PC-3 (cell line): ENCODE results near the gene IFNA21. TPM values are rescaled to one million over a fixed set of nuclear protein-coding genes. Genes with fewer than 3 reads are reported as not detected.
"Not testable (repeated sequence)": the region's sequence is repeated elsewhere in the genome, so short reads cannot be mapped to it uniquely, and the experiment has no call there.

Experiments
- ATAC-seq: fragments of 200-7000 bp; cut with Tn5 transposase; 2 replicates; pipeline ENCODE4 v1.9.1; 2020; ENCODE audit warnings: mild to moderate bottlenecking, moderate library complexity
- BruUV-seq: library from RNA; stranded (reverse); fragments of 400-500 nt; replicated peaks from 2 replicates; lab custom pipeline; 2021; lab: Mats Ljungman, UMichigan
- CTCF ChIA-PET: fragments of 300-600 bp; sonication (Branson Sonifier 250); formaldehyde crosslinking; loops from one replicate; lab custom pipeline; 2022; ENCODE audit warnings: antibody characterized with exemption; lab: Charles Lee
- POLR2A ChIA-PET: fragments of 300-600 bp; sonication (Branson Sonifier 250); formaldehyde crosslinking; loops from one replicate; lab custom pipeline; 2022; ENCODE audit warnings: antibody characterized with exemption; ENCODE audit not compliant: unreplicated experiment; lab: Charles Lee
- DNase-seq: peaks from one replicate; pipeline ENCODE4 v3.0.0-alpha.2; 2015
- H2AFZ ChIP-seq: fragments of 300-600 bp; sonication (generic); 2 replicates; pipeline ENCODE4 v1.6.0; 2016; ENCODE audit warnings: antibody characterized with exemption, low read length
- H3F3A ChIP-seq: fragments of 300-600 bp; sonication (generic); one replicate; pipeline ENCODE4 v1.6.0; 2017; ENCODE audit warnings: antibody characterized with exemption, low read length, control low read depth, mild to moderate bottlenecking; ENCODE audit not compliant: unreplicated experiment
- H3K27ac ChIP-seq: fragments of 300-600 bp; sonication (generic); 2 replicates; pipeline ENCODE4 v1.5.1; 2016; ENCODE audit warnings: mild to moderate bottlenecking, low read length
- H3K27me3 ChIP-seq: fragments of 300-600 bp; sonication (generic); 2 replicates; pipeline ENCODE4 v1.6.1; 2016; ENCODE audit warnings: low read length, mixed read lengths
- H3K36me3 ChIP-seq: fragments of 300-600 bp; sonication (generic); 2 replicates; pipeline ENCODE4 v1.6.1; 2016; ENCODE audit warnings: low read depth, mixed run types, low read length, mixed read lengths
- H3K4me1 ChIP-seq: fragments of 300-600 bp; sonication (generic); 2 replicates; pipeline ENCODE4 v1.5.1; 2016; ENCODE audit warnings: low read length; ENCODE audit not compliant: insufficient read depth
- H3K4me2 ChIP-seq: fragments of 300-600 bp; sonication (generic); 2 replicates; pipeline ENCODE4 v1.6.0; 2016; ENCODE audit warnings: low read length
- H3K4me3 ChIP-seq: fragments of 300-600 bp; sonication (generic); 2 replicates; pipeline ENCODE4 v1.5.1; 2016; ENCODE audit warnings: mild to moderate bottlenecking, low read length, mixed read lengths
- H3K79me2 ChIP-seq: fragments of 300-600 bp; sonication (generic); 2 replicates; pipeline ENCODE4 v1.6.1; 2017; ENCODE audit warnings: low read length, mixed read lengths
- H3K9ac ChIP-seq: fragments of 300-600 bp; sonication (generic); 2 replicates; pipeline ENCODE4 v1.6.0; 2016; ENCODE audit warnings: mild to moderate bottlenecking, low read length
- H3K9me2 ChIP-seq: fragments of 300-600 bp; sonication (generic); replicated peaks from 2 replicates; pipeline ENCODE4 v1.6.1; 2016; ENCODE audit warnings: mixed run types, low read length, mixed read lengths
- H3K9me3 ChIP-seq: fragments of 300-600 bp; sonication (generic); 2 replicates; pipeline ENCODE4 v1.6.1; 2016; ENCODE audit warnings: low read length, mixed read lengths
- H4K20me1 ChIP-seq: fragments of 300-600 bp; sonication (generic); 2 replicates; pipeline ENCODE4 v1.6.1; 2016; ENCODE audit warnings: low read length, mixed read lengths
- intact Hi-C: fragments of 100-400 bp; cut with micrococcal nuclease; formaldehyde crosslinking; loops from 2 replicates; pipeline ENCODE4 v1.9.0; 2023
- total RNA-seq: library from RNA; depleted of rRNA; stranded (reverse); fragments of >200 nt; gene quantifications from 2 replicates; pipeline ENCODE4 v1.2.3, GENCODE V29; 2014
- TF ChIP-seq, protein P1 (sequence below): fragments of 300-600 bp; sonication (generic); conservative IDR thresholded peaks from 2 replicates; pipeline ENCODE4 v1.5.1; 2017; ENCODE audit warnings: antibody characterized with exemption, low read depth, mild to moderate bottlenecking, low read length

Gene IFNA21
- total RNA-seq, 1 experiment from 2014 or later = not detected

DNA sequence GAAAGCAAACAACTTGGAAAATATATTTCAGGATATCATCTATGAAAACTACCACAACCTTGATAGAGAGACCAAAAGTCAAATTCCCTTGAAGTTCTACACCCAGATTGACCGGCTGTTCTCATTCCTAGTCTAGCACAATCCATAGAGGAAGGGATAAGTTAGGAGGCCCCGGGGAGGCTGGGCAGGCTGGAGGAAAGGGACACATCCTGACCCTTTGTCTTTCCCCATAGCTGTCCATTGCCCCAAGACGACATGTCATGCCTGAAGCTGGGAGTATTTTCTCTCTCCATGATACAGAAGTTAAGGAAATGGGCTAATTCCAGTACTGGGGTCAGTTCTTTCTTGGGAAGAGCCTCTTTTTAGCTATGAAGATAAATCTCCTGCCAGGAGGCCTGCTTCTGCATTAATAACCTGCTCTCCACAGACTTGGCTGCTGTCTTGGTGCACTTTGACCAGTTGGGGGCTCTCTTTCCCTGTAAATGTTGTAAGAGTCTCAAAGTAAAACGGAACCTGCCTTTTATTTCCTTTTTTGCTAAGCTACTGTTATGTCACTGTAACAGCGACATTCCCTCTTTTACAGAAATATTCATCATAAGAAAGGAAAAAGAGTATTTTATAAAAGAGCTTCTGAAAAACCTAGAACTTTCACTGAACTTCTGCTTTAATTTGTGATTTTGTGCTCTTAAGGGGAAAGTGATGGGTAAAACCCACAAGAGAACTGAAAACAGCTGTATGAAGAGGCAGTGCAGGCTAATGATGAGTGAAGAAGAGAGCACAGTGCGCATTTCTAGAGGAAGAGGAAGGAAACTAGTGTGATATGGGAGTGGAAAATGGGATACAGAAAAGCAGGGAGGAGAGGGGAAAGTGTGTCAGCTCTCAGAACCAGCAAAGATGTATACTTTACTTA lies 28.7 kb upstream of the IFNA21 start:
- H2AFZ ChIP-seq, H3K27me3 ChIP-seq, POLR2A ChIA-PET, H3K9me2 ChIP-seq, intact Hi-C loops, H4K20me1 ChIP-seq, H3F3A ChIP-seq, BruUV-seq, H3K4me2 ChIP-seq, H3K9ac ChIP-seq, H3K9me3 ChIP-seq, H3K36me3 ChIP-seq, H3K79me2 ChIP-seq, H3K4me1 ChIP-seq, H3K4me3 ChIP-seq, H3K27ac ChIP-seq: not testable (repeated sequence)
- peak; percentile 42 for DNase-seq
- ATAC-seq = peak; percentile 86
- TF ChIP-seq, protein P1, sequence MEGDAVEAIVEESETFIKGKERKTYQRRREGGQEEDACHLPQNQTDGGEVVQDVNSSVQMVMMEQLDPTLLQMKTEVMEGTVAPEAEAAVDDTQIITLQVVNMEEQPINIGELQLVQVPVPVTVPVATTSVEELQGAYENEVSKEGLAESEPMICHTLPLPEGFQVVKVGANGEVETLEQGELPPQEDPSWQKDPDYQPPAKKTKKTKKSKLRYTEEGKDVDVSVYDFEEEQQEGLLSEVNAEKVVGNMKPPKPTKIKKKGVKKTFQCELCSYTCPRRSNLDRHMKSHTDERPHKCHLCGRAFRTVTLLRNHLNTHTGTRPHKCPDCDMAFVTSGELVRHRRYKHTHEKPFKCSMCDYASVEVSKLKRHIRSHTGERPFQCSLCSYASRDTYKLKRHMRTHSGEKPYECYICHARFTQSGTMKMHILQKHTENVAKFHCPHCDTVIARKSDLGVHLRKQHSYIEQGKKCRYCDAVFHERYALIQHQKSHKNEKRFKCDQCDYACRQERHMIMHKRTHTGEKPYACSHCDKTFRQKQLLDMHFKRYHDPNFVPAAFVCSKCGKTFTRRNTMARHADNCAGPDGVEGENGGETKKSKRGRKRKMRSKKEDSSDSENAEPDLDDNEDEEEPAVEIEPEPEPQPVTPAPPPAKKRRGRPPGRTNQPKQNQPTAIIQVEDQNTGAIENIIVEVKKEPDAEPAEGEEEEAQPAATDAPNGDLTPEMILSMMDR = peak; percentile 56
- CTCF ChIA-PET = interaction anchor here (0.6 to 0.9 kb wide), 3 partner anchors 12 to 239 kb away, joined by 4 to 6 read pairs (median 5); no protein-coding TSS in a partner anchor

DNA sequence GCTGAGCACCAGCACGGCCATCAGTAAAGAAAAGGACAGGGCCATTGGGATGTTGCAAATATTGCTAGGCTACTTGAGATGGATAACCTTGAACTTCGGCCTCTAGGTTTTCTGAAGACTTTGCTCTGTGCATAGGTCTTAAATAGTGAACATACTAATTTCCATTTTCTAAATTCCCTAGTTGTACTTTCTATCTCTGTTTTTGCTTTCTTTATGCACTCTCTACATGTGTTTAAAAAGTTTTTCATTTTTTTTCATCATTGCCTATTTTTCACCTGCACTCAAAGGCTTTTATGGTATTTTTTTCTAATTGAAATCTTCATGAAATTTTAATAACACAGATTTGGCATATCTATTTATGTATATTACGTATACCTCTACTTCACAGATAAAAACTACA lies 21.0 kb upstream of the IFNA21 start, which contains the start of gene IFNA4:
Gene IFNA4, minus strand, starts transcription at position 101 of the 400 bp plus-strand sequence. Its CDS starts 56 bp downstream, at position 45.
- H3K9me2 ChIP-seq, CTCF ChIA-PET, H3K79me2 ChIP-seq, H3K4me2 ChIP-seq, H4K20me1 ChIP-seq, BruUV-seq, H3K27me3 ChIP-seq, H3K4me1 ChIP-seq, H3K9me3 ChIP-seq, intact Hi-C loops, H3K4me3 ChIP-seq, H3K36me3 ChIP-seq, H3K9ac ChIP-seq, H3F3A ChIP-seq, ATAC-seq, H2AFZ ChIP-seq, H3K27ac ChIP-seq, DNase-seq, POLR2A ChIA-PET: not testable (repeated sequence)

DNA sequence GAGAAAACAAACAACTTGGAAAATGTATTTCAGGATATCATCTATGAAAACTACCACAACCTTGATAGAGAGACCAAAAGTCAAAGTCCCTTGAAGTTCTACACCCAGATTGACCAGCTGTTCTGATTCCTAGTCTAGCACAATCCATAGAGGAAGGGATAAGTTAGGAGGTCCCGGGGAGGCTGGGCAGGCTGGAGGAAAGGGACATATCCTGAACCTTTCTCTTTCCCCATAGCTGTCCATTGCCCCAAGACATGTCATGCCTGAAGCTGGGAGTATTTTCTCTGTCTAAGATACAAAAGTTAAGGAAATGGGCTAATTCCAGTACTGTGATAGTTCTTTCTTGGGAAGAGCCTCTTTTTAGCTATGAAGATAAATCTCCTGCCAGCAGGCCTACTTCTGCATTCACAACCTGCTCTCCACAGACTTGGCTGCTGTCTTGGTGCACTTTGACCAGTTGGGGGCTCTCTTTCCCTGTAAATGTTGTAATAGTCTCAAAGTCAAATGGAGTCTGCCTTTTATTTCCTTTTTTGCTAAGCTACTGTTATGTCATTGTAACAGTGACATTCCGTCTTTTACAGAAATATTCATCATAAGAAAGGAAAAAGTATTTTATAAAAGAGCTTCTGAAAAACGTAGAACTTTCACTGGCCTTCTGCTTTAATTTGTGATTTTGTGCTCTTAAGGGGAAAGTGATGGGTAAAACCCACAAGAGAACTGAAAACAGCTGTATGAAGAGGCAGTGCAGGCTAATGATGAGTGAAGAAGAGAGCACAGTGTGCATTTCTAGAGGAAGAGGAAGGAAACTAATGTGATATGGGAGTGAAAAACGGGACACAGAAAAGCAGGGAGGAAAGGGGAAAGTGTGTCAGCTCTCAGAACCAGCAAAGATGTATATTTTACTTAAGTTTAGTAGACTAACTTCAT lies 16.6 kb upstream of the IFNA21 start:
- POLR2A ChIA-PET, H3K27ac ChIP-seq, BruUV-seq, H3K4me2 ChIP-seq, H3K79me2 ChIP-seq, H3K4me1 ChIP-seq, H4K20me1 ChIP-seq, H2AFZ ChIP-seq, H3K36me3 ChIP-seq, H3K9ac ChIP-seq, H3K27me3 ChIP-seq, intact Hi-C loops, H3K9me3 ChIP-seq, H3F3A ChIP-seq, H3K9me2 ChIP-seq, H3K4me3 ChIP-seq: not testable (repeated sequence)
- DNase-seq (peak; percentile 32), ATAC-seq (peak; percentile 63)
- TF ChIP-seq, protein P1 = peak; percentile 56
- CTCF ChIA-PET = interaction anchor here (0.6 to 1.2 kb wide), 4 partner anchors 12 to 116 kb away, joined by 3 to 5 read pairs (median 5); no protein-coding TSS in a partner anchor
